ENCODE measurements around the gene ZBP1.

ZBP1 gene, protein sequence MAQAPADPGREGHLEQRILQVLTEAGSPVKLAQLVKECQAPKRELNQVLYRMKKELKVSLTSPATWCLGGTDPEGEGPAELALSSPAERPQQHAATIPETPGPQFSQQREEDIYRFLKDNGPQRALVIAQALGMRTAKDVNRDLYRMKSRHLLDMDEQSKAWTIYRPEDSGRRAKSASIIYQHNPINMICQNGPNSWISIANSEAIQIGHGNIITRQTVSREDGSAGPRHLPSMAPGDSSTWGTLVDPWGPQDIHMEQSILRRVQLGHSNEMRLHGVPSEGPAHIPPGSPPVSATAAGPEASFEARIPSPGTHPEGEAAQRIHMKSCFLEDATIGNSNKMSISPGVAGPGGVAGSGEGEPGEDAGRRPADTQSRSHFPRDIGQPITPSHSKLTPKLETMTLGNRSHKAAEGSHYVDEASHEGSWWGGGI

DNA sequence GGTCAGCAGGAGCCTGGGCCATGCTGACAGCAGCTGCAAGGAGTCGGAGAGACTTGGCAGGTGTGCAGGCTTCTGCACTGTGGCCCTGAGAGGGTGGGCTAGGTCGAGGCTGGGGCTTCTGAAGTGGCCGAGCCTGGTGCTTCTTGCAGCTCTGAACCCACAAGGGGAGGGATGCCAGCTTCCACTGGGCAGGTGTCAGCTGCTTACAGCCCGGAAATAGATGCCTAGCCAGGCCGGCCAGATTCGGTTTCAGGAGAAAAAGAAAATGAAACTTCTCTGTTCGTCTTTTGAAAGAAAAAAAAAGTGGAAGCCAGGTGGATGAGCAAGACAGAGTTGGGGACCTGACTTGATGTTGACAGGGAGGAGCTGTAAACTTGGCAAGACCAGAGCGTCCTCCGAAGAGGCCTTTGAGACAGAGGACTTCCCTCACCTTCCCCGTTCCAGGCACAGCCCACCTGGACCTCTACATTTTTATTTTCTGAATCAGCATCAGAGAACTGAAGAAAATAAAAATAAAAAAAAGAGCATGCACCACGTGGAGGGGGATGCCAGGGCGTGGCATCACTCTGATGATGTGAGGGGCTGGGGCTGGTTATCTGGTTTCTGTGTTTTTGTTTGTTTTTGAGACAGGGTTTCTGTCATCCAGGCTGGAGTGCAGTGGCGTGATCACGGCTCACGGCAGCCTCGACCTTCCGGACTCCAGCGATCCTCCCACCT, at the start of gene ZBP1:
Gene ZBP1 (minus strand): TSS at position 153 of the 717 bp plus-strand sequence. CDS start 131 bp downstream, at position 22.
- DNase-seq (ENCODE audit: low spot score), result no peak

DNA sequence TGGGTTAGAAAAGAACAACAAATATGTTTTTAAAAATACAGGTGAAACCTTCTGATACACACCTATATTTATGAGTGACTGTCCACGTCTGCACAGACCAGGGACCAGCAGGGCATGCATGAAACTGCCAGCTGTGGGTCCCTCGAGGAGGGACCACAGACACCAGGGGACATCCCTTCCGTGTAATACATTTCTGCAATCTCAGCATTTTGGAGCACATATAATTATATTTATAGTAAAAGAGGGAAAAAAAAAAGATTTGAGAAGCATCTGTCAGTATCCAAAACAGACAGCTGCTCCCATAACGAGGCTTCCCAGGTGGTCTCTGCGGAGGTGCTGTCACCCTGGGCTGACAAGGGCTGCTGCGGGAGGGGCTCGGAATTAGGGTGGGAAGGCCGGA, 49.4 kb upstream of the ZBP1 start:
- no peak for DNase-seq (ENCODE audit: low spot score)

DNA sequence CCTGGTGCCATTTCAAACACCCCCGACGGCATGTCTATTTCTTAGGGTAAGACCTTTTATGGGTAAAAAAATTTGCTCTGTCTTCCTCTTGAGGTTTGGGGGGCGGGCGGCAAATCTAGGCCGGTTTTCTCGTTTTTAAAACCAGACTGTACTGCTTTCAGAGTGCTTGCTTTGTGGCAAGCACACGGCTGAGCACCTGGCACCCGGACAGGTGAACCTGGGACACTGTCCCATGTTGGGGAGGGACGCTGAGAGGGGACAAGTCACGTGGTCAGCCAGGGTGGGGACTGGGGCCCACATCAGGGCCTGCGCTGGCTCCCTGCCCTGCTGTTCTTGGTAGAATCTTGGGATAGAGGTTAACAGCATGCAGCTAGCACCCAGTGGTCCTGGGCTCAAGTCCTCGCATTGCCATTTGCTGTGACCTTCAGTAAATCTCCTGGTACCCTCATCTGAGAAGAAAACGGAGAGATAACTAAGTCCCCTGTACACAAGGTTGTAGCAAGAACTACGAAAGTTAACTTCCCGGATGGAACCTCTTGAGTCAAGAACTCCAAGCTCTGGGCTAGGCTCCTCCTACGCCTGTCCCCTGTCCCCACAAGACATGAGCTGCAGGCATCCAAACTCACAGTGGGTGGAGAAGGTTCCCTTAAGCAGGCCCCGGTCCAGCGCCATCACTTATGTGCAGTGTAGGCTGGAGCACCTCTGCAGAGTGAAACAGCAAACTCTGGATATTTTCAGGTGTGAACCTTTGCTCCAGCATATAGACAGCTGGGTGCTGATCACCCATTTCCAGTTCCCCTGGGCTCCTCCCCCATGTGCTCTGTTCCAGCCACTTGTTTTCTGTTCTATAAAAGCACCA, 47.9 kb upstream of the ZBP1 start:
- no peak for DNase-seq (ENCODE audit: low spot score)

DNA sequence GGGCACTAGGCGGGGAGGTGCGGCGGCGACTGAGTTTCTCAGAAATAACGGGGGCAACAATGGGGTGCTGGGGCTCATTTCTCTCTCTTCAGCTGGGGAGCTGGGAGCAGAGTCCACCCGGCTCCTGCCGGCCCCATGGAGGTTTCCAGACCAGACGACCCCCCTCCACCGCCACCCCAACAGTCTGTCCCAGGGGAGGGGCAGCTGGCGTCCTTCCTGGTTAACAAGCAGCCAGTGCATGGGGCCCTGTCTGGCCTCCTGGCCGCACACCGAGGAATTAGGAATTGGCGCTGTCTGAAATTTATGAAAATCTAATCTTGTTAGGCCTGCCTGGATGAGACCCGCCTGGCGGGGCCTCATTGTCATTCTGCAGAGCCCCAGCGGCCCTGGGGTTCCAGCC, 47.2 kb upstream of the ZBP1 start:
- DNase-seq (ENCODE audit: low spot score), result no peak

DNA sequence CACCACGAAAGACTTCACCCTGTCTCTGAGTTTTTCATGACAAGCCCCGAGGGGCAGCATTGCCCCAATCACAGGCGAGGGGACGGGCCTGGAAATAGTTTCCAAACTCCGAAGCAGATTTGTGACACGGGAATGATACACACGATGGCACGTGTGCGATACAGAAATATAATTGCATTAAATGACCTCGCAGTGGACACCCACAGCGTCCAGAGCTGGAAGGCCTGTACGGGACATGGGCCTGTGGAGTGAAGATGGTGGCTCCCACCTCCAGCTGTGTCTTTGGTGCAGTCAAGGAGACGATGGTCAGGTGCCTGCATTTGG, 46.6 kb upstream of the ZBP1 start:
- no peak for DNase-seq (ENCODE audit: low spot score)

DNA sequence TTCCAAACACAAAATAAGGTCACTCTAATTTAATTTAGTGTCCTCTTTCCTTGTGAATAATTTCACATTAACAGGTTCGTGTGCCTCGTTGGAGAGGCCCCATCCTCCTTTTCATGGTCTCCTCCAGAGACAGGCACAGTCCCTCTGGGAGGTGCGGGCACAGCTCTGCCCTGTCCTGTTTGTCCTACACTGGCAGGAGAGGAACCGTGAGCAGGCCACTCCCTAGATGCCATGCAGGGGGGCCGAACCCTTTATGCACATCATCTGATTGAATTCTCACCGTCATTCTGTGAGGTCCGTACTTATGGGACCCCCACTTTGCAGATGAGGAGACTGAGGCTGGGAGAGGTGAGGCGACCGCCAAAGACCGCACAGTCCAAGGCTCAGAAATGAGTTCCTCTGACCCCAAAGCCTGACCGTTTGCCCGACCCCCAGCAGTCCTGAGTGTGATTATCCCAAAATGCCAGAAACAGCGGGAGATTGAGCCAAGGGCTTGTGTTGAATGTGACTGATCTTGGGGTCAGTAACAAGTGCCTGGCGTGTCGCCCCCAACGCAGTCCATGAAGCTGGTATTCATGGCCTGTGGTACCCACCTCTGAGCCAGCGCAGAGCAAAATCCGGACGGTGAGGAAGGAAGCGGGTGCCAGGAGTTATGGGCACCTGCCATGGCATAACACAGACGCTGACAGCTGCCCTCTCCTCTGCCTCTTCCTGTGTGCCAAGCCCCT, 46.0 kb upstream of the ZBP1 start:
- DNase-seq (ENCODE audit: low spot score), result no peak

DNA sequence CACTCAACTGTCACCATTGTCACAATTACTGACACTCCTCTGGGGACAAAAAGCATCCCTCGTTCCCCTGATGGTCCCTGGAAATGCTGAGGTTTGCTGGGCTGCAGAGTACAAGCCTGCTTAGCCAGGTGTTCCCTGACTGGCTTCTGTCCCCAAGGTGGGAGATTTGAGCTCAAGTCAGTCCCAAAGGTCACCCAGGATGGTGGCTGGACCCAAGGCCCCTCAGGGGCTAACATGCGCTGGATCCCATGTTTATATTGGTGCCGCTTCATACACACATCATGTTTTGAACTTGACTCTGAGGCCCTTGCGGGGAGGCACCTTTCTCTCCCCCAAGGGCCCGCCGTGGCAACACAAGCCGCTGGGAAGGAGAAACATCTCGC, 45.4 kb upstream of the ZBP1 start:
- DNase-seq (ENCODE audit: low spot score), result no peak

DNA sequence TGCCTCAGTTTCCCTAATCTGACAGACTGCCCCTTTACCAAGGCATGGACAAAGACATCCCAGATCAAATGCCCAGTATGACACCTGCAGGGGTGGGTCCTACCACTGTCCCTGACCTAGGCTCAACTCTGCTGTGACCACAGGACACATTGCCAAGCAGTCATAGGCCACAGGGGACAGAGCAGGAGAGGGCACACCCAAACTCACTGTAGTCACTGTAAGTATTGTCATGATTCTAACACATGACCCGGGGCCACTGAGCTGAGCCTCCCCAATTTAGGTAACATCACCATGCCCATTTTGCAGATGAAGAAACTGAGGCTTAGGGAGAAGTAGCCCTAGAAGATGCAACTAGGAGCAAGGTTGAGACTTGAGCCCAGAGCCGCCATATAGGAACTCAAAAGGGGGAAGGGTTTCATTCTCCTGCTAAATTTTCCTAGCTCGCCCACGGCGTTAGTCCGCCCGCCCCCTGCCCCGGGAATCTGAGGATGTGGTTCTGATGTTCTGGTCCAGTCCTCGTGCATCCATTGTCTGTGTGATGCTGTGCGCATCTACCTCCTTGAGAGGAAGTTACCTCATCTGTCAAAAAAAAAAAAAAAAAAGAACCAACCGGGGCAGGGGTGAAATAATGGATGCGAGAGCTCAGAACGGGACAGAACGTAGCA, 44.8 kb upstream of the ZBP1 start:
- no peak for DNase-seq (ENCODE audit: low spot score)

DNA sequence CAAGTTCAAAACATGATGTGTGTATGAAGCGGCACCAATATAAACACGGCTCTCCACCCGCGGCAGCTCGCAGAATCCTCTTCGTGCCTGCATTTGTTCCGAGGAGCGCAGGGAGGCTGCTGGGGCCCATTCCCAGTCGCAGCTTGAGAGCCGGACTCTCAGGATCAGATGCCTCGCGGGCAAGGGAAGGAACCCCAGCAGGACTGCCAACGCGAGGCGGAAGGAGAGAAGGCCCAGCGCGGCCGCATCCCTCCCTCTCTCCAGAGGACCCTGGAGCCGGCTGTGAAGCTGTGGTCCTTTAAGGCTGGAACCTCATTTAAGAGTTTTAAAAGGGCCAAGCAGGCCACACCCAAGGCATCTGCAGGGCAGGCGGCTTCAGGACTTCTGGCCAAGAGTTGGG, 44.2 kb upstream of the ZBP1 start:
- DNase-seq (ENCODE audit: low spot score), result no peak

DNA sequence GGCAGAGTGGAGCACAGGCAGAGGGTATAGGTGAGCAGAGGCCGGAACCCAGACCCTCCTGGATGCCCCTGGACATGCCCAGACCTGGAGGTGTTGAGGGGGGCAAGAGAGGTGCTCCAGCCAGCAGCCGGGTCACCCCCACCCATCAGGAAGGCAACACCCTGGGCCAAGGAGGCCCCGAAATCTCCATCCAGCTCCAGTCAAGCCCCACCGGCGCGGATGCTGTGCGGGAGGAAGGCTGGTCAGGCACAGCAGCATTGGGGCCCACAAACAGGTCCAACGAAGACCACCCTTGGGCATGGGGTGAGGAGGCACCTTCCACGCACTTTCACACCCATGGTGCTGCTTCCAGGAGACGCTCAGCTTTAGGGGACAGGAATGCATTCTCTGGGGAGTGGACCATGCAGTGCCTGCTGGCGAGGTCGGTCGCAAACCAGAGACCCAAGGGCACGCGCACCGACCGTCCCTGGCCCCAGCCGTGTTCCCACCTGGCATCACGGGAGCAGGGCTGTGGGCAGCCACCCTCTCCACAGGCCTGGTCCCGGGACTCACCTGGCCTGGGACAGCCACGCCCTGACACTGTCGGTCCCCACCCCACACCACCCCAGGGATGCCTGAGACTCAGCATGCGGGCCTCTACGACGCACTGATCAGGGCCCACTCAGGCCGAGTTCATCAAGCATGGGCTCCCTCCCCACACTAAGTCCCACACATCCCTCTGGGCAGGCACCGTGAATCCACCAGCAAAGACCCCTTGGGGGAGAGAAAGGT, 43.6 kb upstream of the ZBP1 start:
- DNase-seq (ENCODE audit: low spot score), result no peak

DNA sequence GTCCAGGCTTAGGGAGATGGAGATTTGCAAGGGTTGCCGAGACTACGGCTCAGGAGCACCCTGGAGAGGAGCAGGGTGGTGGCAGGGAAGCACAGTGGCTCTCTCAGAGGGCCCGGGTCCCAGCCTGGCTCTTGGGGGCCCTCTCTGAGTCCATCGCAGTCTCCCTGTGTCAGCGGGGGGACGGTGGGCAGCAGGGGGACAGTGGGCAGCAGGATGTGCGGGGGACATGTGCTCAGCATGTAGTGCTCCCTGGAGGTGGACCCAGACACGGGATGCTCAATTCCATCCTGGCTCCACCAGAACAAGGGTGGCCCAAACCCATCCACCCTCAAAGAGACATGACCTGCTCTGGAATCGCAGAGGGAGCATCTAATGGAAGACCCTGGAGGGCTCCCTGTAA, 43.0 kb upstream of the ZBP1 start:
- DNase-seq (ENCODE audit: low spot score), result no peak

DNA sequence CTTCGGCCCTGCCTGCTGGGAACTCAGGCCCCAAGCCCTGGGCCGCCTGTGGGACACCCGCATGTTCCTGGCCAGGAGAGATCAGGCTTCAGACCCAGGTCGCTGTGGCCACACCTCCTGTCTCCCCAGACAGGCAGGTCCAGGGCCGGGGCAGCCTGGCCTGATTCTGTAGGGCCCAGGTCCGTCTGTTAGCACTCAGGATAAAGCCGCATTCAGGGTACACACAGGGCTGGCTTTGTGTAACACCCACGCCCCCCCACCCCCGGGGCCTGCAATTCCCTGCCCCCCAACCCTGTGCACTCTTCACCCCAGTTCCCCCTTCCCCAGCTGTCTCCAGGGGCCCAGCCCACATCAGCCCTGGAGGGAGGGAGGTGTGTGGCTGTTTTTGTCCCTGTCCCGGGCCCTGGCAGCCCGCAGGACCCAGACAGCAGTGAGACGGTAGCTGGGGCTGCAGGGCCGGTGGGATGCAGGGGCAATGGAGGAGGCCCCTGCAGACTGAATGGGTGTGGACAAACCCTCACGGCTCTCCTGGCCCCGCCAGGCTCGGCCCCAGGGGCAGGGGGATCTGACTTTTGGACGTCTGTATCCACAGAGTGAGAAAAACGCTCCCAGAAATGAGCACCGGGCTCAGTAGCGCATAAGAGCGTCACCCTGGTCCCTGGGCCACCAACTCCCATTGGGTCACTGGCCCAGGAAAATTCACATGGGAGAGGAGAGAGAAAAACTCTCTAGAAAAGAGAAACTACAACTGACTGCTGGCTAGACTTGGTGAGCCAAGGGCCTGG, 42.4 kb upstream of the ZBP1 start:
- DNase-seq (ENCODE audit: low spot score), result no peak

DNA sequence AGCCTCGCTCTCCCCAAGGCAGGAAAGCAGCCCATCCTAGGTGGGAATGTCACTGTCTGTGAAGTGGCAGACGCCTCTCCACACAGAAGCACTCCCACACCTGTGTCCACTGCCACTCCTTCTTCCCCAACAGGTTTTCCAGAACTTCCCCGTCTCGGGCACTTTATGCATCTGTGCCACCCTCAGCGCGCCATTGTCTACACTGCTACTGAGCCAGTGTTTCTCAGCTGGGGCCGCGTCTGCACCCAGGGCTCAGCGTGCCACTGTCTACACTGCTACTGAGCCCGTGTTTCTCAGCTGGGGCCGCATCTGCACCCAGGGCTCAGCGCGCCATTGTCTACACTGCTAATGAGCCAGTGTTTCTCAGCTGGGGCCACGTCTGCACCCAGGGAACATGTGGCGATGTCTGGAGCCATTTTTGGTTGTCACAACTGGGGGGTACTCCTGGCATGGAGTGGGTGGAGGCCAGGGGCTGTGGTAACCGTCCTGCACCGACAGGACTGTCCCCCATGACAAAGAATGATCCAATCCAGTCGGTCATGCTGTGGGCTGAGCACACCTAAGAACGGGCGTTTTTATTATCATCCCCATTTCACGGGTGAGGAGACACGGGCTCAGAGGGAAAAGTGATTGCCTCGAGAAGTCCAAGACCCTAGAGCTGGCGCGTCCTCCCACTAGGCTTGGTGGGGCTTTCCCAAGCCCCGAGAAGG, 41.7 kb upstream of the ZBP1 start:
- no peak for DNase-seq (ENCODE audit: low spot score)

DNA sequence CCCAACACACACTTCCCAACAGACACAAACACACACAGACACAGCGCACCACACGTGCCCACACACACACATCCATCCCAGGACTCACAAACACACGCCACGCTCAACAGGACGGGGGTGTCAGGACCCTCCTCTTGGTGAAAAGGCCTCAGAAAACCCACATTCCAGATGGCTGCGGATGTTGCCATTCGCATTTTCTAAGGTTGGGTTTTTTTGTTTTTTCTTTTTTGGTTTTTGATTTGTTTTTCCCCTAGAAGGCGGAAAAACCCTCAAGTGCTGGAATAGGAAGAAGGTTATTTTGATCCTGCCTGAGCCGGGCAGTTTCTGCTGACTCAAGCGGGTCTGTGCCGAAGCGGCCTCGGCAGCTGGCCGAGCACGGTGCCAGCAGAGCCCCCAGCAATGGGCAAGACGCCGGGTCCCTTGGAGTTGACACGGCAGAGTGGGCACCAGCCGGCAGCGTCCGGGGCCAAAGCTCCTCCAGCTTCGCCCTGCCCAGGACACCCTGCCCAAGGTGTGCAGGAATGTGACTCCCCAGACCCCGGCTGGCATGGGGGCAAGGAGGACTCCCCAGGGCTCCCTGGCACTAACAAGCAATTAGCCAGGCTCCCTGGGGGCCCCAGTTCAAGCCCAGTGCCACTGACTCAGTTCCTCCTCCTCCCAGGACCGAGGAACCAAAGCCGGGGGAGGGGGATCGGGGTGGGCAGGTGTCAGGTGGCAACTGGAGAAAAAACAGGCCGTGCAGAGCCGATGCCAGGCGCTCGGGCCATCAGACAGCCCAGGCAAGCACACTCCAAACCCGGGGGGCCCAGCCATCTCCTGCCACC, 40.9 kb upstream of the ZBP1 start:
- DNase-seq (ENCODE audit: low spot score), result no peak

DNA sequence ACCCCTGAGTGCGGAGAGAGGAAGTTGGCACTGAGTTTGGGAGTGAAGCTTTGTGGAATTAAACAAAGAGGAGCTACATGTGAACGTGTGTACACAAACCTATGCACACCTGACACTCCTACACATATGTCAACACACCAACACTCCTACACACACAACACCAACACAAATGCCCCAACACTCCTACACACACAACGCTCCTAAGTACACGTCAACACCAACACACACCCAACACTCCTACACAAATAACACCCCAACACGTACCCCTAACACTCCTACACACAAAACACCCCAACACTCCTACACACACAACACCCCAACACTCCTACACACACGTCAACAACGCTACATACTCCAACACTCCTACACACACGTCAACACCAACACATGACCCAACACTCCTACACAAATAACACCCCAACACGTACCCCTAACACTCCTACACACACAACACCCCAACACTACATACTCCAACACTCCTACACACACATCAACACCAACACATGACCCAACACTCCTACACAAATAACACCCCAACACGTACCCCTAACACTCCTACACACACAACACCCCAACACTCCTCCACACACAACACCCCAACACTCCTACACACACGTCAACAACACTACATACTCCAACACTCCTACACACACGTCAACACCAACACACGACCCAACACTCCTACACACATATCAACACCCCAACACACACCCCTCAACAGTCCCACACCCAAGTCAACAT, 40.1 kb upstream of the ZBP1 start:
- DNase-seq (ENCODE audit: low spot score), result no peak

DNA sequence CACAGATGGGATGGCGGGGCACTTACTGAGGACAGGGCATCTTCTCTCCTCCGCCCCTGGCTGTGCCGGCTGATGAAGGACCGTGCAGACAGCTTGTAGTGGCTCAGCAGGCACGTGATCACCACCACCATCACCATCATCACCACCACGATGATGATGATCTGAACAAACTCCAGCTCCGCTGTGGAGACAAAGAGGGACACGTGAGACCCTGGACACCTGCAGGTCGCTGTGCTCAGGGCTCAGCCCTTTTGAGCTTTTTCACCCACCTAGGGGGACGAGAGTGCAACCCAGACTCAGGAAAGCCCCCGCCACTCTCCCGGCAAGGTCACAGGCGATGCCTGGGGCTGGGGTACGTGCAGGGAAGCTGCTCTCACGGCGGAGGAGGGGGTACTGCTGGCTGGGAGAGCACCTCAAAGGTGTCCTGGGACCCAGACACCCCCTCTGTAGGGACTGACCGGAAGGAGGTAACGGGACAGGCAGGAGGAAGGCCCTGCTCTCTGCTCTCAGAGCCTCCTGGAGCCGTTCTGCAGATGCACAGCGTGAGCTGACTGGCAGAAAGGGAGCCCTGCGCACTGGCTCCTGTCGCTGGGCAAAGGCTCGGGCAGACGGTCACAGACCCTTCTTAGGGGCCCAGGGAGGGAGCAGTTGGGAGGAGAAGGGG, 39.4 kb upstream of the ZBP1 start:
- no peak for DNase-seq (ENCODE audit: low spot score)
